GM12892 (cell line): ENCODE data around the gene MFSD2A.

Source experiments
- DNase-seq: peaks from one replicate; pipeline ENCODE4 v3.0.0; 2011; ENCODE audit not compliant: insufficient read length
- FAIRE-seq: peaks from 2 replicates; lab custom pipeline; 2011; peaks lifted over from hg19 to GRCh38; lab: Jason Lieb, UNC
- POLR2A ChIP-seq: IDR thresholded peaks from 2 replicates; pipeline ENCODE4 v1.6.1; 2011; ENCODE audit warnings: low read depth, low read length, control low read depth
- POLR2AphosphoS5 ChIP-seq: IDR thresholded peaks from 2 replicates; pipeline ENCODE4 v1.6.1; 2011; ENCODE audit warnings: low read depth, low read length, control low read depth
- TAF1 ChIP-seq: IDR thresholded peaks from 2 replicates; pipeline ENCODE4 v1.6.1; 2011; ENCODE audit warnings: low read depth, mild to moderate bottlenecking, control low read depth, low read length, borderline replicate concordance

MFSD2A gene

GRCh38 chr1:39925721-39926342, 29.1 kb upstream of the MFSD2A start:
- DNase-seq (no peak), FAIRE-seq (no peak)
- TF ChIP-seq POLR2A (no peak), POLR2AphosphoS5 (no peak), TAF1 (no peak)

- TF ChIP-seq TAF1 (no peak), POLR2A (no peak), POLR2AphosphoS5 (no peak)
- DNase-seq (no peak), FAIRE-seq (no peak)
Measured at GRCh38 chr1:39926343-39926793, 28.6 kb upstream of the MFSD2A start.

- TF ChIP-seq POLR2AphosphoS5 (no peak), TAF1 (no peak), POLR2A (no peak)
- DNase-seq = no peak
- FAIRE-seq = no peak
Measured at GRCh38 chr1:39926820-39927219, 28.1 kb upstream of the MFSD2A start.

- FAIRE-seq = no peak
- TF ChIP-seq POLR2AphosphoS5 (no peak), TAF1 (no peak), POLR2A (no peak)
Measured at GRCh38 chr1:39927538-39927937, 27.4 kb upstream of the MFSD2A start.

GRCh38 chr1:39928809-39929587, 25.9 kb upstream of the MFSD2A start:
- no peak for DNase-seq
- FAIRE-seq = no peak
- TF ChIP-seq POLR2A (no peak), TAF1 (no peak), POLR2AphosphoS5 (no peak)

More at GRCh38 chr1:39927538-39927937, 27.4 kb upstream of the MFSD2A start:
- no peak for DNase-seq

- DNase-seq (no peak), FAIRE-seq (no peak)
- TF ChIP-seq POLR2AphosphoS5 (no peak), POLR2A (no peak), TAF1 (no peak)
Measured at GRCh38 chr1:39933956-39934941, 20.7 kb upstream of the MFSD2A start.

GRCh38 chr1:39936724-39937491, 18.0 kb upstream of the MFSD2A start:
- no peak for DNase-seq
- TF ChIP-seq POLR2AphosphoS5 = no peak
- no peak for TF ChIP-seq TAF1
- TF ChIP-seq POLR2A = no peak
- no peak for FAIRE-seq

- no peak for TF ChIP-seq POLR2A
- no peak for TF ChIP-seq POLR2AphosphoS5
- no peak for TF ChIP-seq TAF1
- DNase-seq = no peak
- FAIRE-seq = no peak
Measured at GRCh38 chr1:39938856-39939255, 16.1 kb upstream of the MFSD2A start.

GRCh38 chr1:39940253-39940652, 14.7 kb upstream of the MFSD2A start:
- TF ChIP-seq TAF1 = no peak
- TF ChIP-seq POLR2AphosphoS5 = no peak
- no peak for TF ChIP-seq POLR2A
- DNase-seq (no peak), FAIRE-seq (no peak)

GRCh38 chr1:39940980-39941871, 13.7 kb upstream of the MFSD2A start:
- DNase-seq = no peak
- no peak for TF ChIP-seq TAF1
- no peak for TF ChIP-seq POLR2A
- no peak for TF ChIP-seq POLR2AphosphoS5
- no peak for FAIRE-seq
